Tongue (tissue), 1 donor: ENCODE measurements around the gene TMEM174. TPM values are rescaled to one million over a fixed set of nuclear protein-coding genes. Genes with fewer than 3 reads are reported as not detected.

Experiments
- total RNA-seq: library from RNA; depleted of rRNA; stranded (reverse); fragments of >200 nt; gene quantifications from one replicate; pipeline ENCODE4 v1.2.3, GENCODE V29; 2014

Gene TMEM174
- total RNA-seq, 1 donor from 2014 or later = not detected

Other genes with a start within 250 kb of the TMEM174 start
- 27.2 TPM for gene FCHO2, start 217.2 kb upstream of the TMEM174 start, total RNA-seq
- 0.41 TPM for gene TMEM171, start 52.6 kb upstream of the TMEM174 start, total RNA-seq